PC-9 (cell line): ENCODE results near the gene RAB11FIP2.

Source experiments
- CTCF ChIP-seq: fragments of 200-600 bp; sonication (generic); conservative IDR thresholded peaks from 2 replicates; pipeline ENCODE4 v1.6.1; 2017; ENCODE audit warnings: mixed run types, antibody characterized with exemption, mild to moderate bottlenecking, moderate library complexity
- EZH2 ChIP-seq: fragments of 200-600 bp; sonication (generic); IDR thresholded peaks from 2 replicates; pipeline ENCODE4 v1.8.0; 2017; ENCODE audit warnings: antibody characterized with exemption, low read depth

- TF ChIP-seq CTCF (no peak), EZH2 (no peak)
Observed at GRCh38 chr10:118031351-118032075, 15.2 kb downstream of the RAB11FIP2 start.
